Naive thymus-derived CD4-positive, alpha-beta T cell (primary cell): ENCODE data around the gene SLX4IP. TPM values are rescaled to one million over a fixed set of nuclear protein-coding genes. Genes with fewer than 3 reads are reported as not detected.

Experiments used
- ATAC-seq: fragments of 150-1000 bp; cut with Tn5 transposase; 2 replicates; pipeline ENCODE4 v1.10.0; 2021; ENCODE audit warnings: mild to moderate bottlenecking, moderate library complexity
- CTCF ChIA-PET: fragments of 350-600 bp; sonication (Branson Sonifier 250); formaldehyde crosslinking; loops from one replicate; lab custom pipeline; 2021; ENCODE audit warnings: antibody characterized with exemption; lab: Charles Lee
- POLR2A ChIA-PET: fragments of 350-600 bp; sonication (Branson Sonifier 250); formaldehyde crosslinking; loops from one replicate; lab custom pipeline; 2021; ENCODE audit warnings: antibody characterized with exemption, inconsistent platforms; lab: Charles Lee
- DNase-seq, 9 donors: peaks; one replicate each; pipeline versions ENCODE4 v3.0.0 to v3.0.0-alpha.2; 2020 to 2022; ENCODE audit warnings: mixed read lengths in 1 of 9
- H3K27ac ChIP-seq: one replicate; pipeline ENCODE4 v1.7.0; 2013; ENCODE audit warnings: mild to moderate bottlenecking, low read depth, low read length, moderate library complexity
- H3K27me3 ChIP-seq, 2 donors: one replicate each; pipeline ENCODE4 v1.7.0; 2013; ENCODE audit warnings: low read length in 2 of 2, mild to moderate bottlenecking in 2 of 2, moderate library complexity in 2 of 2; ENCODE audit not compliant: control insufficient read depth in 2 of 2, insufficient read depth in 2 of 2
- H3K36me3 ChIP-seq, 3 experiments: 1 replicate in 2 of 3; 2 replicates in 1 of 3; pipeline ENCODE4 v1.7.0; 2013; ENCODE audit warnings: low read length in 3 of 3, mild to moderate bottlenecking in 3 of 3, moderate library complexity in 1 of 3; ENCODE audit not compliant: insufficient read depth in 3 of 3, control insufficient read depth in 2 of 3
- H3K4me1 ChIP-seq, 2 donors: one replicate each; pipeline ENCODE4 v1.7.0; 2013; ENCODE audit warnings: low read length in 2 of 2, mild to moderate bottlenecking in 2 of 2, moderate library complexity in 1 of 2; ENCODE audit not compliant: control insufficient read depth in 2 of 2, insufficient read depth in 2 of 2
- H3K4me3 ChIP-seq: 2 replicates; pipeline ENCODE4 v1.7.0; 2013; ENCODE audit warnings: mild to moderate bottlenecking, low read length
- H3K9me3 ChIP-seq, 3 experiments: 1 replicate in 2 of 3; 2 replicates in 1 of 3; pipeline ENCODE4 v1.7.0; 2013; ENCODE audit warnings: low read length in 3 of 3; ENCODE audit not compliant: control insufficient read depth in 2 of 3
- H3K27ac Mint-ChIP-seq, 9 donors: one replicate each; pipeline ENCODE4 v1.8.0; 2020 to 2022; ENCODE audit warnings: mixed read lengths in 9 of 9, mild to moderate bottlenecking in 8 of 9, moderate library complexity in 5 of 9, inconsistent platforms in 2 of 9
- H3K27me3 Mint-ChIP-seq, 5 donors: one replicate each; pipeline ENCODE4 v1.8.0; 2021 to 2022; ENCODE audit warnings: mixed read lengths in 5 of 5, mild to moderate bottlenecking in 1 of 5
- H3K36me3 Mint-ChIP-seq, 5 donors: one replicate each; pipeline ENCODE4 v1.8.0; 2020 to 2022; ENCODE audit warnings: mixed read lengths in 5 of 5, mild to moderate bottlenecking in 3 of 5, inconsistent platforms in 1 of 5
- H3K4me1 Mint-ChIP-seq, 7 donors: one replicate each; pipeline ENCODE4 v1.8.0; 2020 to 2022; ENCODE audit warnings: mixed read lengths in 7 of 7, mild to moderate bottlenecking in 3 of 7, inconsistent platforms in 1 of 7
- H3K4me3 Mint-ChIP-seq, 10 donors: one replicate each; pipeline ENCODE4 v1.8.0; 2020 to 2022; ENCODE audit warnings: mild to moderate bottlenecking in 10 of 10, mixed read lengths in 10 of 10, moderate library complexity in 6 of 10, inconsistent platforms in 2 of 10
- H3K9me3 Mint-ChIP-seq, 11 donors: one replicate each; pipeline ENCODE4 v1.8.0; 2020 to 2022; ENCODE audit warnings: mixed read lengths in 11 of 11, mild to moderate bottlenecking in 4 of 11, inconsistent platforms in 1 of 11, moderate library complexity in 1 of 11
- intact Hi-C, 2 donors: fragments of 100-400 bp; cut with micrococcal nuclease; formaldehyde crosslinking; loops; one replicate each; pipeline ENCODE4 v1.15.1; 2023
- polyA plus RNA-seq, 2 donors: library from polyadenylated mRNA; unstranded; fragments of 300-500 nt; fragmentation: Illumina TruSeq; gene quantifications; one replicate each; pipeline ENCODE4 v1.2.3, GENCODE V29; 2021
- total RNA-seq, 6 experiments: library from RNA in 5 of 6; stranded (reverse) in 5 of 6; gene quantifications; 1 replicate in 5 of 6; 2 replicates in 1 of 6; pipeline ENCODE4 v1.2.3 and lab custom pipeline; 2021 to 2026

SLX4IP gene
- total and polyA plus RNA-seq, 7 experiments from 2014 or later = 1.6 to 8.2 (median 5.3) TPM

DNA sequence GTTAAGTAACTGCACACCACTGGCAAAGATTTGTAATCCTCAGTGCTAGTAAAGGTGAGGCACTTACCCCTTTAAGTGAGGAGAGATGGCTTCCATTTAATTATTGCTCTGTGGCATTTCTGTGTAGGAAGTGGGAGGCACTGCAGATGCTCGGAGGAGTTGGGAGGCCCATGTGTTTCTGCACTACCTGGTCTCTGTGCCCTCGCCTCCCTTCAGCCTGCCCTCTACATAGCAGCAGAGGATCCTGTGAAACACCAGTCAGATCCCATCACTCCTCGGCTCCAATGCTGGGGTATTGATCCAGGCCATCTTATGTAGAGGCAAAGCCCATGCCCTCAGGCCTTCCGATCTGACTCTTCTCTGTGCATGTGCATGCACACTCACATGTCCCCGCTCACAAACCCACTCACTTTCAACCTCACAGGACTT, 67.0 kb downstream of the SLX4IP start:
- no peaks in the 10 kb centered on the region for H3K27me3 ChIP-seq
- H3K27ac ChIP-seq = peak overlapping the region; percentile 63
- ChIA-PET POLR2A (no interaction called here), CTCF (no interaction called here)
- Mint-ChIP-seq H3K36me3 (peaks cover 0 to 4% (median 0%) of the 10 kb centered on the region in 5 donors), H3K27me3 (no peaks in the 10 kb centered on the region), H3K9me3 (no peaks in the 10 kb centered on the region), H3K4me3 (peak overlapping the region; percentile 68 to 91 (median 88)), H3K27ac (peak overlapping the region; percentile 71 to 96 (median 91)), H3K4me1 (peaks cover 34 to 57% (median 43%) of the 10 kb centered on the region in 7 donors)
- peak; percentile 58 for ATAC-seq
- H3K4me1 ChIP-seq = peaks cover 0 to 5% of the 10 kb centered on the region in 2 donors
- peak overlapping the region; percentile 54 for H3K4me3 ChIP-seq
- H3K36me3 ChIP-seq = no peaks in the 10 kb centered on the region
- intact Hi-C loops = no loop called here
- peak in 5 of 9 donors; percentile 3 to 29 (median 16) for DNase-seq
- no peaks in the 10 kb centered on the region for H3K9me3 ChIP-seq

DNA sequence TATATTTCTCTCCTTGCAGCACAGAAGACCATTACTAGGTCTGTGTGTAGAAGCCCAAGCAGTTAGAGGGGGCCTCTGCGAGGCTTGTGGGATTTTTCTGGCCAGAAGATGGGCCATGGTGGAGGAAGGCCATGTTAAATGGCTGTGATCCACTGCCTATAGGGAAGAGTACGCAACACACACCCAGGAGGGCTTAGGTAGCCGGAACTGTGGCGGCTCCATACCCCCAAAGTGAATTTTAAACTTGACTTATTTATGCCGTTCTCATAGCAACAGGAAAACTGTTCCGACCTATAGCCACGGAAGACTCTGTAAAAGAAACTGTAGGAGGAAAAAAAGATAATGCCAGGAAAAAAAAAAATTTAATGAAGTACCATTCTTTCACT, 69.5 kb downstream of the SLX4IP start:
- H3K9me3 ChIP-seq = no peaks in the 10 kb centered on the region
- H3K27me3 Mint-ChIP-seq = no peaks in the 10 kb centered on the region
- no peak for DNase-seq
- no peak overlapping the region for H3K27ac ChIP-seq
- H3K4me3 Mint-ChIP-seq = no peak overlapping the region
- no peak overlapping the region for H3K4me3 ChIP-seq
- ChIA-PET POLR2A (no interaction called here), CTCF (no interaction called here)
- H3K4me1 Mint-ChIP-seq = peaks cover 29 to 54% (median 41%) of the 10 kb centered on the region in 7 donors
- ATAC-seq = no peak
- no peaks in the 10 kb centered on the region for H3K27me3 ChIP-seq
- intact Hi-C loops = no loop called here
- no peaks in the 10 kb centered on the region for H3K9me3 Mint-ChIP-seq
- H3K36me3 ChIP-seq = no peaks in the 10 kb centered on the region
- peaks cover 0 to 5% of the 10 kb centered on the region in 2 donors for H3K4me1 ChIP-seq
- H3K36me3 Mint-ChIP-seq = peaks cover 0 to 4% (median 0%) of the 10 kb centered on the region in 5 donors
- H3K27ac Mint-ChIP-seq = no peak overlapping the region

DNA sequence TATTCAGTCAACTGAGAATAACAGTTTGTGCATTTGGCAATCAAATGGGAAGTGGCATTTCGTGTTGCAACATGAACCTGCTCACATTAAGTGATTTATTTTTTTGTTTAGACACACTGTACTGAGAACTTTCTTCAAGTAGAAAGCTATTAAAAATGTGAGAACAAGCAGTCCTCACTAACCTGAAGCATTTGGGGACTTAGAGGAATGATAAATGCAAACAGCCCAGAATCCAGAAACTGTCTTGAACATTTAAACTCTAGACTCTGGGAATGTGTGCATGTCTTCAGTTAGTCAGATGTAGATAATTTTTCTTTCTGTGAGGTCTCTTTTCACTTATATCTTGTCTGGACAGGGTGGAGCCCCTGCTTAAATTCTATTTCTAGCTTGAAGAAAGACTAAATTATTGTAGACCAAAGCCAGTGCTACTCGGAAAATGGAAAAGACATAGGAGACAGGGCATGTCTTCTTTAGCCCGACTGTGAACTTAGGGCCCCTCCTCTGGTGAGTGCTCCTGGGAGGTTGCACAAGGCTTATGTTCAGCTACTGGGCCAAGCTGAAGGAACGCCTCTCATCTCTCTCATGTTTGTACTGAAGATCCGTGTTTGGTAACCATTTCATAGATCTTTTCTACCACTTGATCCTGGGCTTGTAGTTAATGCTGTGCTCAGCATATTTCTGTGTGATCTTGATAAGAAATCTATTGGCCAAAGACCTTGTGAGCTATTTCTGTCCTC, 70.1 kb downstream of the SLX4IP start:
- peaks cover 0 to 5% of the 10 kb centered on the region in 2 donors for H3K4me1 ChIP-seq
- no peak overlapping the region for H3K27ac ChIP-seq
- Mint-ChIP-seq H3K27ac (no peak overlapping the region), H3K36me3 (peaks cover 0 to 4% (median 0%) of the 10 kb centered on the region in 5 donors), H3K9me3 (no peaks in the 10 kb centered on the region), H3K27me3 (no peaks in the 10 kb centered on the region), H3K4me1 (peaks cover 25 to 50% (median 36%) of the 10 kb centered on the region in 7 donors), H3K4me3 (no peak overlapping the region)
- ChIA-PET POLR2A (no interaction called here), CTCF (interaction anchor here (0.7 kb wide), 1 partner anchor 219 kb away, joined by 3 read pairs; no protein-coding TSS in a partner anchor)
- intact Hi-C loops = no loop called here
- H3K4me3 ChIP-seq = no peak overlapping the region
- ATAC-seq (peak; percentile 59), DNase-seq (no peak)
- H3K36me3 ChIP-seq = no peaks in the 10 kb centered on the region
- no peaks in the 10 kb centered on the region for H3K27me3 ChIP-seq
- no peaks in the 10 kb centered on the region for H3K9me3 ChIP-seq

DNA sequence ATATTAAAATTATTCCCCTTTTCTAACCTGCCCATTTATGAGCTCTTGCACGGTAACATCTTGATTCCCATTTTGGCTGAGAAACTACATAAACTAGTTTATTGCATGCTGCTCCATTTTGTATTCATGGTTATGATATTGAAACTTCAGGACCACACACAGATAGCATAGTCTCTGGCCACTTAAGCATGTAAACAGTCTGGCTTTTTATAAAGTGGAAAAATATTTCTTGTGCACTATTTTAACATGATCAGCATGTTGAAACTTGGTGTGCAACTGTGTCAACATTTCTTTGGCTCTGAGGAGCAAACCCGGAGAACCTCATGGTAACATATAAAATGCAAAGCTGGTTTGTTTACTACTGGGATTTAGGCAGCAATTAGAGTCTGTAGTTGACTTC, 70.7 kb downstream of the SLX4IP start:
- Mint-ChIP-seq H3K4me1 (peaks cover 21 to 47% (median 35%) of the 10 kb centered on the region in 7 donors), H3K27me3 (no peaks in the 10 kb centered on the region), H3K27ac (no peak overlapping the region), H3K4me3 (no peak overlapping the region), H3K36me3 (peaks cover 0 to 4% (median 0%) of the 10 kb centered on the region in 5 donors), H3K9me3 (no peaks in the 10 kb centered on the region)
- H3K27me3 ChIP-seq = no peaks in the 10 kb centered on the region
- ATAC-seq (no peak), DNase-seq (no peak)
- CTCF ChIA-PET = interaction anchor here (0.7 kb wide), 1 partner anchor 218 kb away, joined by 3 read pairs; no protein-coding TSS in a partner anchor
- intact Hi-C loops = no loop called here
- POLR2A ChIA-PET = no interaction called here
- no peak overlapping the region for H3K27ac ChIP-seq
- H3K4me3 ChIP-seq = no peak overlapping the region
- no peaks in the 10 kb centered on the region for H3K36me3 ChIP-seq
- H3K9me3 ChIP-seq = no peaks in the 10 kb centered on the region
- peaks cover 0 to 6% of the 10 kb centered on the region in 2 donors for H3K4me1 ChIP-seq

DNA sequence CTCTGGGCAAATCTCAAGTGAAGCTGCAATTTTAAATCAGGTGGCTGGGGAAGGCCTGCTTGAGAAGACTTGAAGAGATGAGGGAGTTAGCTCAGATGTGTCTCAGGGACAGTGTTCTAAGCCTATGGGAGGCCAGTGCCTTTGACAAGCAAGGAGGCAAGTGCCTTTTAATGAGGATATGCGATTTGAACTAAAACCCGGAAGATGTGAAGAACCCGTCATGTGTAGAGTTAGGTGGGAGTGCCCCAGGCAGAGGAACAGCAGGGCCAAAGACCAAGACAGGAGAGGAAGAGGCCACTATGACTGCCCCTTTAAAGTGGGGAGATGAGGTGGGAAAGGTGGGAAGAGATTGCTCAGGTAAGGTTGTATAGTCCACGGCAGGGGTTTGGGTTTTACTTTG, 71.9 kb downstream of the SLX4IP start:
- no peaks in the 10 kb centered on the region for H3K27me3 ChIP-seq
- Mint-ChIP-seq H3K27ac (peak overlapping the region in 1 of 9 donors; percentile 14), H3K27me3 (no peaks in the 10 kb centered on the region), H3K4me3 (no peak overlapping the region), H3K4me1 (peaks cover 17 to 45% (median 37%) of the 10 kb centered on the region in 7 donors), H3K36me3 (peaks cover 0 to 11% (median 0%) of the 10 kb centered on the region in 5 donors), H3K9me3 (peaks cover 0 to 3% (median 0%) of the 10 kb centered on the region in 11 donors)
- no peaks in the 10 kb centered on the region for H3K9me3 ChIP-seq
- no peak overlapping the region for H3K4me3 ChIP-seq
- ChIA-PET CTCF (no interaction called here), POLR2A (no interaction called here)
- peaks cover 0 to 18% of the 10 kb centered on the region in 2 donors for H3K4me1 ChIP-seq
- no peaks in the 10 kb centered on the region for H3K36me3 ChIP-seq
- no peak for DNase-seq
- no peak for ATAC-seq
- H3K27ac ChIP-seq = no peak overlapping the region
- intact Hi-C loops = no loop called here

- Histone ChIP-seq H3K4me1 (peaks cover 0 to 13% of the 10 kb centered on the region in 2 donors), H3K9me3 (no peaks in the 10 kb centered on the region), H3K4me3 (no peak overlapping the region), H3K27me3 (no peaks in the 10 kb centered on the region), H3K27ac (no peak overlapping the region), H3K36me3 (no peaks in the 10 kb centered on the region)
- DNase-seq = no peak
- Mint-ChIP-seq H3K9me3 (peaks cover 0 to 3% (median 0%) of the 10 kb centered on the region in 11 donors), H3K36me3 (peaks cover 0 to 9% (median 0%) of the 10 kb centered on the region in 5 donors), H3K4me3 (no peak overlapping the region), H3K4me1 (peaks cover 8 to 36% (median 27%) of the 10 kb centered on the region in 7 donors), H3K27me3 (no peaks in the 10 kb centered on the region), H3K27ac (no peak overlapping the region)
- intact Hi-C loops = no loop called here
- ATAC-seq = no peak
- ChIA-PET POLR2A (no interaction called here), CTCF (no interaction called here)
Observed at GRCh38 chr20:10508060-10508459, 73.0 kb downstream of the SLX4IP start.
